ENCODE measurements around the gene CATSPER1. TPM values are rescaled to one million over a fixed set of nuclear protein-coding genes. Genes with fewer than 3 reads are reported as not detected.

The CATSPER1 gene
- polyA plus RNA-seq, 1 of the 3 experiments (the other 2 are of a cell fraction): 2.2 TPM

DNA sequence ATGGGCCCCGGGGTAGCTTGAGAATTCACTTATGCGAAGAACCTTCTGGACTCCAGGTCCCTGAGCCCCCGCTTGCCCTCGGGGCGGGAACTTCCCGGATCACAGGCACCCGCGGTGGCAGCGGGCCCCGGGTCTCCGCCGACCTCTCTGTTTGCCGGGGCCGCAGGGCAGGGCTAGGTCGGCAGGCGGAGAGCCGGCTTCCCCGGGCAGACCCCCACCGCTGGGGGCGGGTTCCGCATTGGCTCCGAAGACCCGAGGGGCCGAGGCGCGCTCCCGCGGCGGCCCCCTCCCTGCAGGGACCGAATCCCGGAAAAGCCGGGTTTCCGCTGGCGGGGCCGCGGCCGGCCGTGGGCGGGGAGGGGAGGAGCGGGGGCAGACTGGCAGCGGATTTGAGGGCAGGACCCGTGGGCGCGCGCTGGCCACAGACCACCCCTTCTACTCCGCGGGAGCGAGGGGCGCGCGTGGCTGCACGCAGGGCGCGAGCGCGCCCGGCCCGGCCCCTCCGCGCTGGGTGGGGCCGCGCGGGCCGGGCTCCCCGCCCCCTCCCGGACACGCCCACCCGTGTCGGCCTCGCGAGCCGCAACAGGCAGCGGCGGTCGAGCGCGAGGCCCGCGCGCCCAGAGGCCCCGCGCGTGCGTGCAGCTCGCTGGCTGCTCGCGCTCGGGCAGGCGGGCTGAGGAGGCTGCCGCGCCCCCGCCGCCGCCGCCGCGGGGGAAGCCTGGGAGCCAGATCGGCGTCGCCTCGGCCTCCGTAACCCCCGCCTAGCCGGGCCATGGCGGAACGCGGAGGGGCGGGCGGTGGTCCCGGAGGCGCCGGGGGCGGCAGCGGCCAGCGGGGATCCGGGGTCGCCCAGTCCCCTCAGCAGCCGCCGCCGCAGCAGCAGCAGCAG, 43.7 kb upstream of the CATSPER1 start, which contains the start of gene PACS1 (continued):
- TF ChIP-seq, protein P1, sequence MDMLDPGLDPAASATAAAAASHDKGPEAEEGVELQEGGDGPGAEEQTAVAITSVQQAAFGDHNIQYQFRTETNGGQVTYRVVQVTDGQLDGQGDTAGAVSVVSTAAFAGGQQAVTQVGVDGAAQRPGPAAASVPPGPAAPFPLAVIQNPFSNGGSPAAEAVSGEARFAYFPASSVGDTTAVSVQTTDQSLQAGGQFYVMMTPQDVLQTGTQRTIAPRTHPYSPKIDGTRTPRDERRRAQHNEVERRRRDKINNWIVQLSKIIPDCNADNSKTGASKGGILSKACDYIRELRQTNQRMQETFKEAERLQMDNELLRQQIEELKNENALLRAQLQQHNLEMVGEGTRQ (IDR thresholded peaks at IDR 0.05; ENCODE audit: borderline replicate concordance, low read depth, low read length): no peak
- no peak for TF ChIP-seq FOXJ3 (CRISPR knock-in tag; IDR thresholded peaks at IDR 0.05)
- TF ChIP-seq RXRA (IDR thresholded peaks at IDR 0.05; ENCODE audit: borderline replicate concordance, low read depth): no peak
- TF ChIP-seq RCOR1 (IDR thresholded peaks at IDR 0.05; ENCODE audit: low read length): no peak
- TF ChIP-seq MEF2A (IDR thresholded peaks at IDR 0.05; ENCODE audit: borderline replicate concordance, low read depth): no peak
- no peak for TF ChIP-seq FOXM1 (IDR thresholded peaks at IDR 0.05; ENCODE audit: low read depth)
- TF ChIP-seq, protein P2, sequence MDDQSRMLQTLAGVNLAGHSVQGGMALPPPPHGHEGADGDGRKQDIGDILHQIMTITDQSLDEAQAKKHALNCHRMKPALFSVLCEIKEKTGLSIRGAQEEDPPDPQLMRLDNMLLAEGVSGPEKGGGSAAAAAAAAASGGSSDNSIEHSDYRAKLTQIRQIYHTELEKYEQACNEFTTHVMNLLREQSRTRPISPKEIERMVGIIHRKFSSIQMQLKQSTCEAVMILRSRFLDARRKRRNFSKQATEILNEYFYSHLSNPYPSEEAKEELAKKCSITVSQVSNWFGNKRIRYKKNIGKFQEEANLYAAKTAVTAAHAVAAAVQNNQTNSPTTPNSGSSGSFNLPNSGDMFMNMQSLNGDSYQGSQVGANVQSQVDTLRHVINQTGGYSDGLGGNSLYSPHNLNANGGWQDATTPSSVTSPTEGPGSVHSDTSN (IDR thresholded peaks at IDR 0.05): no peak; the same call in none of the 2 replicates
- TF ChIP-seq MXI1 (IDR thresholded peaks at IDR 0.05; ENCODE audit: low read depth, low read length): no peak; the same call in 1 of the 2 replicates
- no peak for TF ChIP-seq NFIC (IDR thresholded peaks at IDR 0.05; ENCODE audit: borderline replicate concordance)
- TF ChIP-seq JUND (IDR thresholded peaks at IDR 0.05): no peak
- no peak for TF ChIP-seq TCF12 (IDR thresholded peaks at IDR 0.05)
- no peak for TF ChIP-seq RFX5 (IDR thresholded peaks at IDR 0.05; ENCODE audit: low read length)
- TF ChIP-seq GABPA (IDR thresholded peaks at IDR 0.05; ENCODE audit: low read depth): no peak

DNA sequence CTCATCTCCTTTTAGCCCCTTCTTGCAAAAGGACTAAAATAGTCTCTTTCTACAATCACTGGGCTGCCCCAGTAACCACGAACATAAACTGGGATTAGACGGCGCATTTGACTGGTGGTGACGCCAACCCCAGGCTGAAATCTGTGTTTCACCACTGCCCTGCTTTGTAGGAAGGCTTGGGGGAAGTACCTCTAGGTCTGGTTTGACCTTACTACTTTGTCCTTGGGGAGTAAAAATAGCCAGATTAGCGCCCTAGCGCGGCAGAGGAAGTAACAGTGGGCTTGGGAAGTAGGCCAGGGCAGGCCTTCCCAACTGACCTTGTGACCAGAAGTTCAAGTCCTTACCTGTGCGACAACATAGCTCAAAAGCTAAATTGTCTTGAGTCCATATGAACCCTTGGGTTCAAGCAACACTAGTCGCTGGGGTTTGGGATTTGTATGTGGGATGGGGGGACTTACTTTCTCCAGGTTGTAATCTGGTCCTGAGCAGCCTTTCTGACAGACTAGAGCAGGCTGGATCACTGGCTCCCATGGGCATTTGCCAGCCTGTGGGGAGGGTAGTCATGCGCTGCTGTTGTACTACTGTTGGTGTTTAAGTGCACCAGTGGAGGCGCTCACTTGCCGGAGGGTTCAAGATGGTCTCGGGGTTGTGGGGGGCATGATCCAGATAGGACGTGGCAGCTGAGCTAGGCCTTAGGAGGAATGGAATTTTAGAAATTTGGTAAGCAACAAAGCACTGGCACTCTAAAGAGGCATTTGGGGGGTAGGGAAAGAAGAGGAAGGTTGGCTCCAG, 42.8 kb upstream of the CATSPER1 start:
- Histone ChIP-seq H3K9ac (peak overlapping the region; percentile 70; the same call in 1 of the 2 replicates), H3F3A (replicated peaks; ENCODE audit: insufficient read depth) (peaks cover 60% of the 10 kb centered on the region), H3K4me1 (ENCODE audit: control insufficient read depth in 1 of 2, insufficient read depth in 2 of 2, low read depth in 1 of 2, low read length in 1 of 2) (peaks cover 20 to 30% of the 10 kb centered on the region in 2 experiments; a peak in 3 of 4 replicates), H3K9me3 (no peaks in the 10 kb centered on the region), H3K4me3 (ENCODE audit: low read depth in 2 of 2, low read length in 1 of 2) (peak overlapping the region; percentile 58 to 85), H3K4me2 (peak overlapping the region; percentile 87), H2AFZ (ENCODE audit: low read depth) (no peak overlapping the region; the same call in 1 of the 2 replicates), H3K36me3 (replicated peaks in 1 of 2; ENCODE audit: control insufficient read depth in 1 of 2, insufficient read depth in 2 of 2, low read length in 1 of 2) (peaks cover 50 to 58% of the 10 kb centered on the region in 2 experiments), H3K27me3 (ENCODE audit: insufficient read depth) (no peaks in the 10 kb centered on the region), H4K20me1 (ENCODE audit: insufficient read depth) (peaks cover 25% of the 10 kb centered on the region), H3K9me2 (no peaks in the 10 kb centered on the region), H3K27ac (ENCODE audit: low read depth in 2 of 2, low read length in 1 of 2) (peak overlapping the region; percentile 86 to 94), H3K79me2 (ENCODE audit: insufficient read depth) (peaks cover 60% of the 10 kb centered on the region)
- ChIA-PET POLR2A (interaction anchor here (2.3 kb wide), 1 partner anchor 11 kb away, joined by 6 read pairs; no protein-coding TSS in a partner anchor), CTCF (interaction anchor here (0.7 to 8.2 kb wide), 40 partner anchors 10 to 1326 kb away, joined by 3 to 101 read pairs (median 4); partner anchors contain the start of genes CCDC85B, CST6, GAL3ST3 and KAT5)
- WGBS (ENCODE audit: low lambda C conversion rate): 63% methylated on average over 14 of the region's 14 CpGs
- TF ChIP-seq SIN3A (IDR thresholded peaks at IDR 0.05; ENCODE audit: borderline replicate concordance, low read depth, low read length) (0 out of 2 replicates have a peak, but pooled peaks have one; percentile 35), RAD21 (IDR thresholded peaks at IDR 0.05; ENCODE audit: low read length) (no peak)
- TF ChIP-seq, protein P3, sequence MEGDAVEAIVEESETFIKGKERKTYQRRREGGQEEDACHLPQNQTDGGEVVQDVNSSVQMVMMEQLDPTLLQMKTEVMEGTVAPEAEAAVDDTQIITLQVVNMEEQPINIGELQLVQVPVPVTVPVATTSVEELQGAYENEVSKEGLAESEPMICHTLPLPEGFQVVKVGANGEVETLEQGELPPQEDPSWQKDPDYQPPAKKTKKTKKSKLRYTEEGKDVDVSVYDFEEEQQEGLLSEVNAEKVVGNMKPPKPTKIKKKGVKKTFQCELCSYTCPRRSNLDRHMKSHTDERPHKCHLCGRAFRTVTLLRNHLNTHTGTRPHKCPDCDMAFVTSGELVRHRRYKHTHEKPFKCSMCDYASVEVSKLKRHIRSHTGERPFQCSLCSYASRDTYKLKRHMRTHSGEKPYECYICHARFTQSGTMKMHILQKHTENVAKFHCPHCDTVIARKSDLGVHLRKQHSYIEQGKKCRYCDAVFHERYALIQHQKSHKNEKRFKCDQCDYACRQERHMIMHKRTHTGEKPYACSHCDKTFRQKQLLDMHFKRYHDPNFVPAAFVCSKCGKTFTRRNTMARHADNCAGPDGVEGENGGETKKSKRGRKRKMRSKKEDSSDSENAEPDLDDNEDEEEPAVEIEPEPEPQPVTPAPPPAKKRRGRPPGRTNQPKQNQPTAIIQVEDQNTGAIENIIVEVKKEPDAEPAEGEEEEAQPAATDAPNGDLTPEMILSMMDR (IDR thresholded peaks at IDR 0.05): peak; percentile 29; the same call in 1 of the 2 replicates
- peak; percentile 53 for DNase-seq

Measured in SK-N-SH (cell line).